ENCODE results near the gene GLB1L3.
A peak's percentile ranks its signal among the peaks of the same experiment; 100 is the strongest.
"Not testable (repeated sequence)": the region's sequence is repeated elsewhere in the genome, so short reads cannot be mapped to it uniquely, and the experiment has no call there.

The GLB1L3 gene

DNA sequence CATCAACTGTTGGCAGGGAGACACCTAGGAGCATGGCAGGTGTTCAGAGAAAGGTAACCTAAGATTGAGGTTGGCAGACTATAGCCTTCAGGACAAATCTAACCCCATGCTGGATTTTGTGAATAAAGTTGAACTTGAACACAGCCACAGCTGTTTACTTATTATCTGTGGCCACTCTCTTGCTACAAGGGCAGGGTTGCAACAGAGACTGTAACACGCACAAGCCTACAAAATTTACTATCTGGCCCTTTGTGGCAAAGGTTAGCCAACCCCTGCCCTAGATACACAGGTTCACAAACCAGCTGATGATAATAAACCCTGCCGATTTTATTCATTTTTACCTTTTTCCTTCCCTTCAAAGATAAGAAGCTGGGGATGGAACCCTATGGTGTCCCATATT is 25.5 kb upstream of the GLB1L3 start:
- TF ChIP-seq CTCF (IDR thresholded peaks at IDR 0.05; ENCODE audit: low read depth, low read length) = no peak
- DNase-seq (ENCODE audit: extremely low read depth, low read depth) = no peak

DNA sequence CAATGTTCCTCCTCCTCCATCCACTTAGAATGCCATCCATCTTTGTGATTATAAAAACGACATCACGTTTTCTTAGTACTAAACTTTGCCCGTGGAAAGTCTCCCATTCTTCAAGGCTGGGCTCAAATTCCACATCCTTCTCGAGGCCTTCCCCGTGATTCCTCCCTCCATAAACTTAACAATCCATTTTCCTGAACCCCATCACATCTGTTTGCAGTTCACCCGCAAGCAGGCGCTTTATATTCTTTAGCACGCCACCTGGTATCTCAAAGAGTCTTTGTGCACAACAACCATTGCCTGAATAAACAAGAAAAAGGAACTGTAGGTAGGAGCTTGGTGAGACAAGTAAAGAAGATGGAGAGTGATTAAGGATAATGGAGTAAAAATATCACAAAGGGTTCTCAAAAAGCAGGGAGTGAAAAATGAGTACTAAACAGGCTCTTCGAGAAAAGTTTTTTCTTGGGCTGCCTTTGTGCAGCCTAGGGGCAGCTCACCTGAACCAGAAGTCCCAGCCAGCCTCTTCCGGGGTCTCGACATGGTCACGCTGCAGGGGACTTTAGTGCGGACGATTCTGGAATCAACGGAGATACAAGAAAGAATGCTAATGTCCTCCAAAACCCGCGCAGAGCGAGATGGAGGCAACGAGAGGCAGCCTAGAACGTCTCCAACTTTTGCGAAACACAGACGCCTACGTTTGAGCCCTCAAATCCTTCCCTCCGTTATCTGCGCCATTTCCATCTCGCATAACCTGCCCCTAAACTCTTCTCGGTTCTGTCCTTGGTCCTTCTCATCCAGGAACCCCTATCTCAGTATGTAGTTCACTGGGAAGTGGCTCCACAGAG is 23.6 kb upstream of the GLB1L3 start:
- no peak for TF ChIP-seq CTCF (IDR thresholded peaks at IDR 0.05; ENCODE audit: low read depth, low read length)

DNA sequence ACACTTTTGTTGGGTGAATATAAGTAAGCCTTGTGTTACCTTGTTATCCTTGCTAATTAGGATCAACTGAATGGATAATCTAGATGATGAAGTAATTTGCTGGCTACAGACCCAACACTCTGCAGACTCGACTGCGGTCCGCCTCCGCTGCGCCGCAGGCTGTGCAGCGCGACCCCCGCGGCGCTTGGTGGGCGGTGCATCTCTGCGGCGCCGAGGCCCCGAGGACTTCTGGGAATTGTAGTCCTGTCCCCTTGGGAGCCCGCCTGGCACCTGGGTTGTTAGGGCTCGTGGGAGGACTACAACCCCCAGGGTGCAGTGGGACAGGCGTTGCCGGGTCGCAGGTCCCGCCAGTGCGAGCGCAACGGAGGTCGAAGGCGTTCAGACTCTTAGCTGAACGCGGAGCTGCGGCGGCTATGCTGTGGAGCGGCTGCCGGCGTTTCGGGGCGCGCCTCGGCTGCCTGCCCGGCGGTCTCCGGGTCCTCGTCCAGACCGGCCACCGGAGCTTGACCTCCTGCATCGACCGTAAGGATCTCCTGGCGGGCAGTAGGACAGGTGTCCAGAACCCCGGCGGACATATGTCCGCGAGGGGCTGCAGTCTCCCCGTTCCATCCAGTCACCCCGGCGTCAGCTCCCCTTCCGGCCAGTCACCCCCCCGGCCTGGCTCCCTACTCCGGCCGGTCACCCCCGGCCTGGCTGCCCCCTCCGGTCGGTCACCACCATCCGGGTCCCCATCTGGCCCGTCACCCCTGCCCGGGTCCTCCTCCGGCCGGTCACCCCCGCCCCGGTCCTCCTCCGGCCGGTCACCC is 22.8 kb upstream of the GLB1L3 start, which contains the start of the genes ACAD8 and THYN1:
TSS of gene ACAD8 (plus strand) at position 381 of the 806 bp plus-strand sequence. CDS start at position 414, 33 bp downstream.
TSS of gene THYN1 (minus strand) at position 165 of the 806 bp plus-strand sequence. CDS start 470 bp downstream, outside the sequence.
- peak; percentile 87 for DNase-seq (ENCODE audit: extremely low read depth, low read depth)
- peak; percentile 2; the same call in 1 of the 2 replicates for TF ChIP-seq CTCF (IDR thresholded peaks at IDR 0.05; ENCODE audit: low read depth, low read length)

More for the DNA sequence above, 23.6 kb upstream of the GLB1L3 start:
- no peak for DNase-seq (ENCODE audit: extremely low read depth, low read depth)

GRCh38 chr11:134254433-134255183 is 21.6 kb upstream of the GLB1L3 start:
- no peak for DNase-seq (ENCODE audit: extremely low read depth, low read depth)
- no peak for TF ChIP-seq CTCF (IDR thresholded peaks at IDR 0.05; ENCODE audit: low read depth, low read length)

GRCh38 chr11:134255184-134255561 is 21.0 kb upstream of the GLB1L3 start:
- not testable (repeated sequence) for DNase-seq (ENCODE audit: extremely low read depth, low read depth)

- no peak for TF ChIP-seq CTCF (IDR thresholded peaks at IDR 0.05; ENCODE audit: low read depth, low read length)
- DNase-seq (ENCODE audit: extremely low read depth, low read depth) = no peak
These were observed 19.1 kb upstream of the GLB1L3 start for GRCh38 chr11:134257101-134257500.

DNA sequence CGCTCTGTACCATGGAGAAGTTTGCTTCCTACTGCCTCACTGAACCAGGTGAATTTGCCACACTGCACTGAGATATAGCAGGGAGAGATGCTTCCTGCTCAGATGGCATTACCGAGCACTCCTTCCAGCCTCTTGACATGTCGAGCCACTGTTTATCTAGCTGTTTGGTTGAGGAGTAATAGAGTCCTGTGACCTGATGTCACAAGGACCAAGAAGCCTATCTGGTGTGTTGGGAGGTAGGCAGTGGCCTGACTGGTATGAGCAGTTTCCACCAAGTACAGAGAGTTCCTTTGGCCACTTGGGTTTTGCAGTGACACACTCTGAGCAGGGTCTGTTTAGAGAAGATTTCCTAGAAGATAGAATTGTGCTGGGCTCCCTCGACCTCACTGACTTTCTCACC is 17.6 kb upstream of the GLB1L3 start:
- no peak for TF ChIP-seq CTCF (IDR thresholded peaks at IDR 0.05; ENCODE audit: low read depth, low read length)
- no peak for DNase-seq (ENCODE audit: extremely low read depth, low read depth)
